Esophagus squamous epithelium (tissue), 5 donors: ENCODE results near the gene LIMA1. TPM values are rescaled to one million over a fixed set of nuclear protein-coding genes. Genes with fewer than 3 reads are reported as not detected.
A peak's percentile ranks its signal among the peaks of the same experiment; 100 is the strongest.

Experiments used
- DNase-seq: peaks from one replicate; lab custom pipeline; 2025; lab: John Stamatoyannopoulos, UW
- H3K27ac ChIP-seq, 4 donors: fragments of 200-600 bp; sonication (generic); one replicate each; pipeline ENCODE4 v1.5.1; 2016 to 2019; ENCODE audit warnings: mild to moderate bottlenecking in 1 of 4
- H3K27me3 ChIP-seq, 4 donors: fragments of 200-600 bp; sonication (generic); 1 replicate in 3 of 4; 2 replicates in 1 of 4; pipeline versions ENCODE4 v1.5.1 to v1.6.0; 2017 to 2021; ENCODE audit warnings: antibody characterized with exemption in 1 of 4
- H3K36me3 ChIP-seq, 3 donors: fragments of 200-600 bp; sonication (generic); one replicate each; pipeline ENCODE4 v1.5.1; 2016 to 2019
- H3K4me1 ChIP-seq, 3 donors: fragments of 200-600 bp; sonication (generic); one replicate each; pipeline ENCODE4 v1.5.1; 2017 to 2019
- H3K4me3 ChIP-seq, 4 donors: fragments of 200-600 bp; sonication (generic); 1 replicate in 3 of 4; 2 replicates in 1 of 4; pipeline ENCODE4 v1.5.1; 2016 to 2019; ENCODE audit warnings: mild to moderate bottlenecking in 2 of 4, moderate library complexity in 1 of 4
- H3K9me3 ChIP-seq, 3 donors: fragments of 200-600 bp; sonication (generic); one replicate each; pipeline ENCODE4 v1.5.1; 2016 to 2019
- CTCF ChIP-seq, 6 experiments: fragments of 450-650 bp in 4 of 6; fragments of 200-600 bp in 2 of 6; sonication (generic) in 2 of 6; IDR thresholded peaks; one replicate each; pipeline ENCODE4 v1.5.1; 2016 to 2019; ENCODE audit warnings: antibody characterized with exemption in 6 of 6, mild to moderate bottlenecking in 4 of 6, moderate library complexity in 4 of 6
- POLR2A ChIP-seq, 4 donors: fragments of 450-650 bp; IDR thresholded peaks; one replicate each; pipeline ENCODE4 v1.6.1; 2017; ENCODE audit warnings: antibody characterized with exemption in 4 of 4, mild to moderate bottlenecking in 4 of 4, moderate library complexity in 3 of 4
- WGBS, 2 donors: methylation state at CpG; one replicate each; pipeline ENCODE4 v1.1.5; 2018; 5-methylcytosine and 5-hydroxymethylcytosine counted together
- intact Hi-C: fragments of 100-400 bp; cut with DNase I; formaldehyde crosslinking; loops from one replicate; pipeline ENCODE4 v1.15.0; 2022
- total RNA-seq, 4 donors: library from RNA; depleted of rRNA; stranded (reverse); fragments of >200 nt; gene quantifications; one replicate each; pipeline ENCODE4 v1.1.0, GENCODE V29; 2016
- donor health status: DM: yes; HTN: yes; CAD: no.

The LIMA1 gene
- total RNA-seq, 4 donors from 2014 or later, result 48.0 to 70.0 (median 62.7) TPM

- Histone ChIP-seq H3K9me3 (no peaks in the 10 kb centered on the region), H3K4me1 (peaks cover under 1 to 35% (median 11%) of the 10 kb centered on the region in 3 donors), H3K36me3 (peaks cover 0 to 79% (median 0%) of the 10 kb centered on the region in 3 donors), H3K27ac (no peak overlapping the region), H3K4me3 (no peak overlapping the region), H3K27me3 (no peaks in the 10 kb centered on the region)
- TF ChIP-seq POLR2A (IDR thresholded peaks at IDR 0.05) (no peak), CTCF (IDR thresholded peaks at IDR 0.05) (no peak)
- 87 to 99% methylated on average over 5 of the region's 5 CpGs for WGBS, 2 donors
- DNase-seq, result no peak
- intact Hi-C loops, result no loop called here
Measured at GRCh38 chr12:50192908-50193307, 90.4 kb downstream of the LIMA1 start.

- Histone ChIP-seq H3K27me3 (no peaks in the 10 kb centered on the region), H3K36me3 (peaks cover 0 to 72% (median 0%) of the 10 kb centered on the region in 3 donors), H3K9me3 (no peaks in the 10 kb centered on the region), H3K27ac (no peak overlapping the region), H3K4me1 (peaks cover 5 to 35% (median 17%) of the 10 kb centered on the region in 3 donors), H3K4me3 (no peak overlapping the region)
- DNase-seq, result no peak
- WGBS, 2 donors, result 92 to 98% methylated on average over 4 of the region's 4 CpGs
- intact Hi-C loops, result no loop called here
- TF ChIP-seq CTCF (IDR thresholded peaks at IDR 0.05) (no peak), POLR2A (IDR thresholded peaks at IDR 0.05) (no peak)
Measured at GRCh38 chr12:50192236-50192635, 91.1 kb downstream of the LIMA1 start.

- H3K27me3 ChIP-seq, result no peaks in the 10 kb centered on the region
- TF ChIP-seq CTCF (IDR thresholded peaks at IDR 0.05), result no peak
- TF ChIP-seq POLR2A (IDR thresholded peaks at IDR 0.05), result no peak
- H3K27ac ChIP-seq, result no peak overlapping the region
- no peak for DNase-seq
- peaks cover 0 to 60% (median 0%) of the 10 kb centered on the region in 3 donors for H3K36me3 ChIP-seq
- WGBS, 2 donors, result 73 to 80% methylated on average over 1 of the region's 1 CpG
- no peaks in the 10 kb centered on the region for H3K9me3 ChIP-seq
- intact Hi-C loops, result no loop called here
- H3K4me1 ChIP-seq, result peaks cover 5 to 41% (median 27%) of the 10 kb centered on the region in 3 donors
- H3K4me3 ChIP-seq, result no peak overlapping the region
Measured at GRCh38 chr12:50190859-50191258, 92.5 kb downstream of the LIMA1 start.

GRCh38 chr12:50188875-50189575 is 94.3 kb downstream of the LIMA1 start:
- Histone ChIP-seq H3K4me1 (peaks cover 11 to 54% (median 39%) of the 10 kb centered on the region in 3 donors), H3K27ac (peak overlapping the region; percentile 25 to 82 (median 66)), H3K36me3 (peaks cover 0 to 48% (median 0%) of the 10 kb centered on the region in 3 donors), H3K9me3 (no peaks in the 10 kb centered on the region), H3K4me3 (no peak overlapping the region), H3K27me3 (no peaks in the 10 kb centered on the region)
- no peak for DNase-seq
- WGBS, 2 donors, result 52 to 65% methylated on average over 5 of the region's 5 CpGs
- intact Hi-C loops, result no loop called here
- TF ChIP-seq POLR2A (IDR thresholded peaks at IDR 0.05) (no peak), CTCF (IDR thresholded peaks at IDR 0.05) (no peak)

- Histone ChIP-seq H3K9me3 (no peaks in the 10 kb centered on the region), H3K27me3 (no peaks in the 10 kb centered on the region), H3K27ac (peak overlapping the region; percentile 25 to 82 (median 66)), H3K4me3 (no peak overlapping the region), H3K36me3 (peaks cover 0 to 43% (median 0%) of the 10 kb centered on the region in 3 donors), H3K4me1 (peaks cover 11 to 54% (median 39%) of the 10 kb centered on the region in 3 donors)
- 27 to 58% methylated on average over 2 to 4 of the region's 4 CpGs for WGBS, 2 donors
- no peak for DNase-seq
- no peak for TF ChIP-seq POLR2A (IDR thresholded peaks at IDR 0.05)
- TF ChIP-seq CTCF (IDR thresholded peaks at IDR 0.05), result no peak
- intact Hi-C loops, result no loop called here
Measured at GRCh38 chr12:50188241-50188781, 95.0 kb downstream of the LIMA1 start.
